WTC11 (cell line): Measurements from ENCODE around the gene PARD3B.

Experiments used
- ATF1 ChIP-seq: sonication (generic); formaldehyde crosslinking; IDR thresholded peaks from 2 replicates; pipeline ENCODE4 v1.8.1; 2023; ENCODE audit warnings: mild to moderate bottlenecking, moderate library complexity, missing genetic modification reagents
- CDX4 ChIP-seq: fragments of 250-450 bp; sonication (Bioruptor Pico); IDR thresholded peaks from 2 replicates; pipeline ENCODE4 v1.9.0; 2021; ENCODE audit warnings: moderate library complexity, mild to moderate bottlenecking, inconsistent platforms, borderline replicate concordance
- JAZF1 ChIP-seq: fragments of 250-450 bp; sonication (Bioruptor Pico); IDR thresholded peaks from 2 replicates; pipeline ENCODE4 v1.9.0; 2021; ENCODE audit warnings: moderate library complexity, mild to moderate bottlenecking, inconsistent platforms
- SP1 ChIP-seq: sonication (generic); formaldehyde crosslinking; conservative IDR thresholded peaks from 2 replicates; pipeline ENCODE4 v1.8.1; 2022; ENCODE audit warnings: missing genetic modification reagents
- ZBTB21 ChIP-seq: sonication (generic); formaldehyde crosslinking; IDR thresholded peaks from 2 replicates; pipeline ENCODE4 v1.8.1; 2023; ENCODE audit warnings: mild to moderate bottlenecking, missing genetic modification reagents, borderline replicate concordance
- TF ChIP-seq, protein P1 (sequence below): fragments of 200-600 bp; IDR thresholded peaks from 2 replicates; pipeline ENCODE4 v1.8.0; 2022; ENCODE audit warnings: antibody characterized with exemption
- TF ChIP-seq, protein P2 (sequence below): sonication (generic); formaldehyde crosslinking; IDR thresholded peaks from 2 replicates; pipeline ENCODE4 v1.8.1; 2023; ENCODE audit warnings: mild to moderate bottlenecking, missing genetic modification reagents, moderate library complexity

DNA sequence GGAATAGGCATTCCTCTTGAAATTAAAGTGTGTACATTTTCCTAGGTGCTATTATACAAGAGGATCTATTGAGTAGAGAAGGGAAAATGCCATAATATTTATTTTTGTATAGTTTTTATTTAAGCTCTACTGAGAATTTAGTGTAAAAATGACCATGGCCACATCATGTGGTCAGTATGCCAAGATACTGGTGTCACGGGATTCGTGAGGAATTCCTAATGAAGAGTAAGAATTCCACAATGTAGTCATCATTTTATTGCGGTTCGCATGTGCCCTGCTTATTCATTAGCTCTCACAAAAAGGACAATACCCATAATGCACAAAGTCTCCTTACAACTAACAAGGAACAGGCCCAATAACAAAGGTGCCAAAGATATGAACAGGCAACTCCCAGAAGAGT lies 39.3 kb upstream of the PARD3B start:
- TF ChIP-seq JAZF1 (CRISPR knock-in tag) = no peak
- TF ChIP-seq, protein P1, sequence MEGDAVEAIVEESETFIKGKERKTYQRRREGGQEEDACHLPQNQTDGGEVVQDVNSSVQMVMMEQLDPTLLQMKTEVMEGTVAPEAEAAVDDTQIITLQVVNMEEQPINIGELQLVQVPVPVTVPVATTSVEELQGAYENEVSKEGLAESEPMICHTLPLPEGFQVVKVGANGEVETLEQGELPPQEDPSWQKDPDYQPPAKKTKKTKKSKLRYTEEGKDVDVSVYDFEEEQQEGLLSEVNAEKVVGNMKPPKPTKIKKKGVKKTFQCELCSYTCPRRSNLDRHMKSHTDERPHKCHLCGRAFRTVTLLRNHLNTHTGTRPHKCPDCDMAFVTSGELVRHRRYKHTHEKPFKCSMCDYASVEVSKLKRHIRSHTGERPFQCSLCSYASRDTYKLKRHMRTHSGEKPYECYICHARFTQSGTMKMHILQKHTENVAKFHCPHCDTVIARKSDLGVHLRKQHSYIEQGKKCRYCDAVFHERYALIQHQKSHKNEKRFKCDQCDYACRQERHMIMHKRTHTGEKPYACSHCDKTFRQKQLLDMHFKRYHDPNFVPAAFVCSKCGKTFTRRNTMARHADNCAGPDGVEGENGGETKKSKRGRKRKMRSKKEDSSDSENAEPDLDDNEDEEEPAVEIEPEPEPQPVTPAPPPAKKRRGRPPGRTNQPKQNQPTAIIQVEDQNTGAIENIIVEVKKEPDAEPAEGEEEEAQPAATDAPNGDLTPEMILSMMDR = no peak
- no peak for TF ChIP-seq ZBTB21
- TF ChIP-seq ATF1 (CRISPR knock-in tag) = no peak
- TF ChIP-seq SP1 (CRISPR knock-in tag) = no peak
- no peak for TF ChIP-seq CDX4
- TF ChIP-seq, protein P2, sequence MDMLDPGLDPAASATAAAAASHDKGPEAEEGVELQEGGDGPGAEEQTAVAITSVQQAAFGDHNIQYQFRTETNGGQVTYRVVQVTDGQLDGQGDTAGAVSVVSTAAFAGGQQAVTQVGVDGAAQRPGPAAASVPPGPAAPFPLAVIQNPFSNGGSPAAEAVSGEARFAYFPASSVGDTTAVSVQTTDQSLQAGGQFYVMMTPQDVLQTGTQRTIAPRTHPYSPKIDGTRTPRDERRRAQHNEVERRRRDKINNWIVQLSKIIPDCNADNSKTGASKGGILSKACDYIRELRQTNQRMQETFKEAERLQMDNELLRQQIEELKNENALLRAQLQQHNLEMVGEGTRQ = no peak
